Stimulated activated CD8-positive, alpha-beta memory T cell treated with anti-CD3 and anti-CD28 coated beads, Interleukin-15, amount 100 ng/mL, for 4 hours (primary cell): Measurements from ENCODE around the gene ZNF628.

ENCODE experiments used
- DNase-seq, 2 donors: peaks; one replicate each; pipeline ENCODE4 v3.0.0-alpha.2; 2020; ENCODE audit warnings: low read depth in 2 of 2

ZNF628 gene

DNA sequence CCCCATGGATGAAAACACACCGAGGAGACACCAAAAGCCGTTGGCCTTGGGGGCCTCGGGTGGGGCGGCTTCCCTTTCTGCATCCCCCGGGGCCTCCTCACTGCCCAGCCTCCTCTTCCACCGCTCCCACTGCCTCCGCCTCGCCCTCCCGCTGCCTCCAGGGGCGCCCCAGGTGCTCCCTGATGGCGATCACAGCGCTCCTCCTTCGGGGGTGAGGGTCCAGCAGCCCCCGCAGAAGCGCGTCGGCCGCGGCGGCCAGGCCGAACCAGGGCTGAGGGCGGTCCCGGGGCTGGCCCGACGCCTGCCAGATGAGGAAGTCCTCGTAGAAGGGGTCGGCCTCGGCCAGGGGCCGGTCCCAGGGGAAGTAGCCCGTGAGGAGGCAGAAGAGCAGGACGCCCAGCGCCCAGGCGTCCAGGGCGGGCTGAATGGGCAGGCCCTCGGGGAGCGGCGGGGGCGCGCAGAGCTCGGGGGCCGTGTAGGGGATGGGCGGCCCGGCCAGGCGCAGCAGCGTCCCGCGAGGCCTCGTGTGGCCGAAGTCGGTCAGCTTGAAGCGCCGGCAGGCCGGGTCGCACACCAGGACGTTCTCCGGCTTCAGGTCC, 53.3 kb downstream of the ZNF628 start:
- no peak for DNase-seq

DNA sequence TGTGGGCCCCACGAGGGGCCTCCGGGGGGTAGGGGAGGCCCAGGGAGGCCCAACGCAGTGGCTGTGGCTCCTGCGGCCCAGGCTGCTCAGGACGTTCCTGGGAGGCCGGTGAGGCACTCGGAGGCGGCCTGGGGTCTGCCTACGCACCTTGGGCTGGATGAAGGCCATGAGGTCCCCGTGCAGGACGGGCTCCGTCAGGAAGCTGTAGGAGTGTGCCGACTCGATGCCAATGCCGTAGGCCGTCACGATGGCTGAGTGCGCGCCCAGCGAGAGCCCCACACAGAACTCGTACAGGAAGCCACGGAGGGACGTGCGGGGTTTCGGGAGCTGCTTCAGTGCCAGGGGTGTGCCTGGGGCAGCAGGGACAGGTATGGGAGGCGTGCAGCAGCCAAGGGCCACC, 54.6 kb downstream of the ZNF628 start:
- DNase-seq, result no peak
